OCI-LY7 (cell line): Measurements from ENCODE around the gene HDAC4. TPM values are rescaled to one million over a fixed set of nuclear protein-coding genes. Genes with fewer than 3 reads are reported as not detected.

ENCODE experiments used
- BruUV-seq: library from RNA; stranded (reverse); fragments of 400-500 nt; replicated peaks from 2 replicates; lab custom pipeline; 2021; lab: Mats Ljungman, UMichigan
- CTCF ChIA-PET: fragments of 300-600 bp; sonication (Branson Sonifier 250); formaldehyde crosslinking; loops from one replicate; lab custom pipeline; 2022; ENCODE audit warnings: antibody characterized with exemption; ENCODE audit not compliant: unreplicated experiment; lab: Charles Lee
- POLR2A ChIA-PET: fragments of 300-600 bp; sonication (Branson Sonifier 250); formaldehyde crosslinking; loops from one replicate; lab custom pipeline; 2022; ENCODE audit warnings: antibody characterized with exemption; lab: Charles Lee
- DNase-seq: peaks from one replicate; pipeline ENCODE4 v3.0.0-alpha.2; 2015; ENCODE audit warnings: low spot score
- H2AFZ ChIP-seq: fragments of 200-600 bp; sonication (generic), shearing (Covaris generic); 2 replicates; pipeline ENCODE4 v1.6.1; 2014; ENCODE audit warnings: mild to moderate bottlenecking, antibody characterized with exemption, low read length, moderate library complexity
- H3K27ac ChIP-seq: fragments of 200-600 bp; sonication (generic); 2 replicates; pipeline ENCODE4 v1.5.1; 2014; ENCODE audit warnings: mixed run types, low read depth, mild to moderate bottlenecking, moderate library complexity, low read length, inconsistent platforms; ENCODE audit not compliant: poor library complexity, severe bottlenecking
- H3K36me3 ChIP-seq: fragments of 200-600 bp; sonication (generic); 2 replicates; pipeline ENCODE4 v1.6.1; 2014; ENCODE audit warnings: mild to moderate bottlenecking, antibody characterized with exemption, low read length, moderate library complexity, mixed read lengths; ENCODE audit not compliant: insufficient read depth
- H3K4me1 ChIP-seq: fragments of 200-600 bp; sonication (generic); 2 replicates; pipeline ENCODE4 v1.5.1; 2014; ENCODE audit warnings: mild to moderate bottlenecking, low read length; ENCODE audit not compliant: insufficient read depth, poor library complexity, severe bottlenecking
- H3K4me2 ChIP-seq: fragments of 200-600 bp; sonication (generic); 2 replicates; pipeline ENCODE4 v1.6.1; 2014; ENCODE audit warnings: mild to moderate bottlenecking, low read length
- H3K4me3 ChIP-seq: fragments of 200-600 bp; sonication (generic); 2 replicates; pipeline ENCODE4 v1.5.1; 2014; ENCODE audit warnings: mild to moderate bottlenecking, low read depth, low read length; ENCODE audit not compliant: poor library complexity, severe bottlenecking
- H3K79me2 ChIP-seq: fragments of 200-600 bp; sonication (generic); 2 replicates; pipeline ENCODE4 v1.6.1; 2016; ENCODE audit warnings: low read depth, mild to moderate bottlenecking, low read length, moderate library complexity, mixed read lengths; ENCODE audit not compliant: insufficient read depth
- H3K9me2 ChIP-seq: fragments of 200-600 bp; sonication (generic); 2 replicates; pipeline ENCODE4 v1.6.1; 2016; ENCODE audit warnings: mild to moderate bottlenecking, low read length, mixed read lengths; ENCODE audit not compliant: insufficient read depth
- H3K9me3 ChIP-seq: fragments of 200-600 bp; sonication (generic); 2 replicates; pipeline ENCODE4 v1.6.1; 2014; ENCODE audit warnings: mild to moderate bottlenecking, mixed run types, low read length, mixed read lengths
- H4K20me1 ChIP-seq: fragments of 200-600 bp; sonication (generic); 2 replicates; pipeline ENCODE4 v1.6.1; 2014; ENCODE audit warnings: mild to moderate bottlenecking, antibody characterized with exemption, low read length, moderate library complexity, mixed read lengths; ENCODE audit not compliant: insufficient read depth
- CTCF ChIP-seq: fragments of 200-600 bp; sonication (generic); conservative IDR thresholded peaks from 2 replicates; pipeline ENCODE4 v1.5.1; 2014; ENCODE audit warnings: mild to moderate bottlenecking, antibody characterized with exemption, low read length, moderate library complexity, mixed read lengths
- EZH2phosphoT487 ChIP-seq: fragments of 200-600 bp; sonication (generic); IDR thresholded peaks from 2 replicates; pipeline ENCODE4 v1.6.1; 2018; ENCODE audit warnings: low read depth, borderline replicate concordance, mild to moderate bottlenecking, mixed run types, antibody characterized with exemption, low read length, moderate library complexity, mixed read lengths
- intact Hi-C: fragments of 100-400 bp; cut with micrococcal nuclease; formaldehyde crosslinking; loops from one replicate; pipeline ENCODE4 v1.10.0; 2022; ENCODE audit not compliant: unreplicated experiment
- total RNA-seq, 2 experiments: library from RNA; depleted of rRNA in 1 of 2; stranded (reverse); fragments of >200 nt in 1 of 2; shearing (Covaris generic) in 1 of 2; gene quantifications; 2 replicates each; pipeline ENCODE4 v1.2.3, GENCODE V29; 2014 to 2022

The HDAC4 gene
- total RNA-seq, 2 experiments from 2014 or later, result 10.2 to 20.6 TPM

DNA sequence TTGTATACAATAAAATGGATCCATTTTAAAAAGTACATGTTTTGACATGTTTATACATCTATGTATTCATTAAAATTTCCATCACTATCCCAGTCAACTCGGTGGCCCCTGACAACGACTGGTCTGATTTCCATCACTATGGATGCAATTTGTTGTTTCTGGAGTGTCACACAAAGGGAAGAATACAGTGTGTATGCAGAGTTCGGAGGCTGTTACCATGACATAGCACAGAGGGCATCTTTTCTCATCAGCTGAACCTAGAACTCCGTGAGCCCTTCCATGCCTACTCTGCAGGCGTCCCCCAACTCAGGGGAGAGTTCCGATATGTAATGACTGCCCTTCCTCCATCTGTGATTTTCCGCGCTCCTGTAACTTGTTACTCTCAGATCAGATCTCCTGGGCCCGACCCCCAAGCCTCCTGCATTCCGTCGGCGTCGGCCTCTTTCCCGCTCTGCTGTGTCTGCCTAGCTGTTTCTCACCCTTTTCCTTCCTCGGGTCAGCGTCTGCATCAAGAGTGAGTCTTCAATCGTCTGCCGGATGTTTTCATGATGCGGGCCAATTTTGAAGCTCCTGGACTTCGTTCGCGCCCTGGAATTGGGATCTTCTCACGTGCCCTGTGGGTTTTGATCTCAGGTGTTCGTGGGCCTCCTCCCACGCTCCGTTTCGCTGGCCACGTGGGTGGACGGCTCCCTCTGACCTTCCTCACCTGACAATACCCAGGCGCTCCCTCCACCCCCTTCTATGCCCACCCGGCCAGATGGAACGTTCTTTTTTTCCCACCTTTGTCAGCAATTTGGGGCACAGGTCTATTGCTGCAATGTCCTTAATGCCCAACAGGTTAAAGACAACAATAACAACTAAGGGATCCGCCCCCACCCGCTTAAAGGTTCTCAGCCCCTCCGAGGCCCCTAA, 391.9 kb downstream of the HDAC4 start:
- TF ChIP-seq CTCF, result no peak
- TF ChIP-seq EZH2phosphoT487, result no peak
- no peaks in the 10 kb centered on the region for H3K9me3 ChIP-seq

GRCh38 chr2:239008004-239008403, 392.8 kb downstream of the HDAC4 start:
- H3K79me2 ChIP-seq, result no peaks in the 10 kb centered on the region
- H3K9me2 ChIP-seq, result no peaks in the 10 kb centered on the region
- H3K4me3 ChIP-seq, result no peak overlapping the region
- no TSS peak for BruUV-seq
- no peaks in the 10 kb centered on the region for H3K36me3 ChIP-seq
- POLR2A ChIA-PET, result no interaction called here
- DNase-seq, result no peak
- CTCF ChIA-PET, result no interaction called here
- H3K9me3 ChIP-seq, result no peaks in the 10 kb centered on the region
- no peak for TF ChIP-seq EZH2phosphoT487
- TF ChIP-seq CTCF, result no peak
- H4K20me1 ChIP-seq, result no peaks in the 10 kb centered on the region
- no peak overlapping the region for H2AFZ ChIP-seq
- H3K4me1 ChIP-seq, result no peaks in the 10 kb centered on the region
- no peak overlapping the region for H3K27ac ChIP-seq
- intact Hi-C loops, result no loop called here
- no peak overlapping the region for H3K4me2 ChIP-seq

More for the DNA sequence above, 391.9 kb downstream of the HDAC4 start:
- intact Hi-C loops, result no loop called here
- H3K27ac ChIP-seq, result no peak overlapping the region
- DNase-seq, result no peak
- no peak overlapping the region for H3K4me3 ChIP-seq
- no peak overlapping the region for H2AFZ ChIP-seq
- BruUV-seq, result no TSS peak
- no peak overlapping the region for H3K4me2 ChIP-seq
- no peaks in the 10 kb centered on the region for H3K79me2 ChIP-seq
- POLR2A ChIA-PET, result no interaction called here
- no peaks in the 10 kb centered on the region for H3K4me1 ChIP-seq
- no peaks in the 10 kb centered on the region for H4K20me1 ChIP-seq
- H3K36me3 ChIP-seq, result no peaks in the 10 kb centered on the region
- H3K9me2 ChIP-seq, result no peaks in the 10 kb centered on the region
- CTCF ChIA-PET, result no interaction called here
